CD4-positive, alpha-beta T cell treated with Interleukin-17A for 1 hour (primary cell): ENCODE data around the gene RRH.
"Not testable (repeated sequence)": the region's sequence is repeated elsewhere in the genome, so short reads cannot be mapped to it uniquely, and the experiment has no call there.

ENCODE experiments used
- DNase-seq: peaks from one replicate; pipeline ENCODE4 v3.0.0-alpha.2; 2020

Gene RRH, protein sequence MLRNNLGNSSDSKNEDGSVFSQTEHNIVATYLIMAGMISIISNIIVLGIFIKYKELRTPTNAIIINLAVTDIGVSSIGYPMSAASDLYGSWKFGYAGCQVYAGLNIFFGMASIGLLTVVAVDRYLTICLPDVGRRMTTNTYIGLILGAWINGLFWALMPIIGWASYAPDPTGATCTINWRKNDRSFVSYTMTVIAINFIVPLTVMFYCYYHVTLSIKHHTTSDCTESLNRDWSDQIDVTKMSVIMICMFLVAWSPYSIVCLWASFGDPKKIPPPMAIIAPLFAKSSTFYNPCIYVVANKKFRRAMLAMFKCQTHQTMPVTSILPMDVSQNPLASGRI

DNA sequence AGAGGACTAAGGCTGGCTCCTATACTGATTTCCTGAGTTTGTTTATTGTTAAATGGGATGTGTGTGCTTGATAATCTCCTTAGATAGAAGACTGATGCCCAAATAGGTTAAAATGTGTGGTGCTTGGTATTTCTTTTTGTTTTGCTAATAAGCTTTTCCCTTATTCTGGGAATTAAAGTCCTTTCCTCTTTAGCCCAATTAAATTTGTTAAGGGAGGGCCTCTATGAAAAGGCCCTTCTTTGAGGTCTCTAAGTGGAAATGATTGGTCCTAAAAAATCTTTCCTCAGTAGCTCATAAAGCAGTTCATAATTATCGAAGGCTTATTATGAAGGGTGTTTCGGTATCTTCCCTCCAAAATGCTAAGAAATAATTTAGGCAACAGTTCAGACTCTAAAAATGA is at the start of gene RRH:
Gene RRH (plus strand): TSS at position 301 of the 400 bp plus-strand sequence. CDS start 56 bp downstream, at position 357.
- no peak for DNase-seq

DNA sequence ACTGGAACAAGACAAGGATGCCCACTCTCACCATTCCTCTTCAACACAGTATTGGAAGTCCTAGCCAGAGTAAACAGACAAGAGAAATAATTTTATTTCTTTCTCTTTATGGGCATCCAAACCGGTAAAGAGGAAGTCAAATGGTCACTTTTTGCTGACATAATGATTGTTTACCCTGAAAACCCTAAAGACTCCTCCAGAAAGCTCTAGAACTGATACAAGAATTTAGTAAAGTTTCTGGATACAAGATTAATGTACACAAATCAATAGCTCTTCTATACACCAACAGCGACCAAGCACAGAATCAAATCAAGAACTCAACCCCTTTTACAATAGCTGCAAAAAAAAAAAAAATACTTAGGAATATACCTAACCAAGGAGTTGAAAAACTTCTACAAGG is 45.7 kb upstream of the RRH start:
- DNase-seq, result not testable (repeated sequence)

DNA sequence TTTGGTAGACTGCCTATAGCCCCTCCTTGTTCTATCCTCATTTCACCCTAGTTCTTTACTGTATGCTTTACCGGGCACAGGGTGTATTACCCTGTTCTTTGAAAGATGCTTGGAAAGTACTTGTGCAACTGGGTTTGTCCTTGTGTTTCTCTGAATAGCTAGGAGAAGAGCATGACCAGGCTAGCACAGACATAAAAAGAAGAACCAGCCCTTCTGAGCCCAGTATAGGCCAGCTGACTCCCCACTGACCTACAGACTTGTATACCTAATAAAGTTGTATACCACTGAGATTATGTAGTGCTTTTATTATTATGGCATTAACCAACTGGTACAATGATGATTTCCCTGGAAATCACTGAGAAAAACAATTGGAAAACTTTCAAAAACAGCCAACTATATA is 40.9 kb upstream of the RRH start:
- no peak for DNase-seq

DNA sequence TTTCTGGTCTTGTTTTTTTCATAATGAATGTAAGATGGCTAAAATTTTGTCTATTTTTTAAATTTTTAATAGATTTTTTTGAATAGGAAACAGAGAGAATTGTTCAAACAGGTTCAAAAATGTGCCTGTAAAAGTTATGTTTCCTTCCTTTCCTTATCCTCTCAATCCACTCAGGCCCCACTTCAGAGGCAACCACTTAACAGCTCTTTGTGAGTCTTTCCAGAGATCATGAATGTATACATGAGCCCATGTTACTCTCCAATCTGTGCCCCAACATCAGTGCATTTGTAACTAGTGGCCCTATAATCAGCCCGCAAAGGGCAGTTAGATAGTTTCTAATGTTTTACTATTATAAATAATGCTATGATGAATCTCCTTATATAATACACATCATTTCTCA is 40.0 kb upstream of the RRH start:
- no peak for DNase-seq

DNA sequence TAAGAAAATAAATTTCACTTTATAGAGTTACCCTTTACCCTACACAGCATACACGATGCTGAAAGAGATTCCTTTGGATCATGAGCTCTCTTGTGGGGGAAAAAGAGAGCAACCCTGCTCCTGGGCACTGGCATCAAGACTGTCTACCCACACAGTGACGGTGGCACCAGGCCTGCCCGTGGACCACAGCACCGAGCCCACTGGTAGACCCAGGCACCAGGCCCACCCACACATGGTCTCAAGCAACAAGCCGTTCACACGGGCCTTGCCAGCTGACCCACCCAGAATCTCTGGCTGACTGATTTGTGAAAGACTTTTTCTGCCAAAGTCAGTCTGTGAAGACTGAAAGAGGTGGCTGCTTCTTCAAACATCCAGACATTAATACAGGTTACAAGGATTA is 32.7 kb upstream of the RRH start:
- DNase-seq, result no peak

DNA sequence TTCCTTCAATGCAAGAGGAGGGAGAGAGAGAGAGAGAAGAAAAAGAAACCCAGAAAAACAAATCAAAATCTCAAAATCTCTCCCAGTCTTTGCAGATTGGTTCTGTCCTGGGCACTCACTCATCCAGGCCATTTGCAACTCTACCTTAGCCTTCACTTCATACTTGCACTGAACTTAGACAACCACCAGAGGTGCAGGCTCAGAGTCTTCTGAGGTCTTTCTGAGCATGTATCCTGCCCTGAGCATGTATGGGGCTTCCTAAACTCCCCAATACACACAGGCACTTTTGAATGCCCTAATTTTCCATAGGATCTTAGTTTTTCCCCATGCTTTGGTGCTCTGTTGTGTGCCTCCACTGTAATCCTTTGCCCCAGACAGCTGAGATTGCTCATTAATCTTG is 28.9 kb upstream of the RRH start:
- no peak for DNase-seq

DNA sequence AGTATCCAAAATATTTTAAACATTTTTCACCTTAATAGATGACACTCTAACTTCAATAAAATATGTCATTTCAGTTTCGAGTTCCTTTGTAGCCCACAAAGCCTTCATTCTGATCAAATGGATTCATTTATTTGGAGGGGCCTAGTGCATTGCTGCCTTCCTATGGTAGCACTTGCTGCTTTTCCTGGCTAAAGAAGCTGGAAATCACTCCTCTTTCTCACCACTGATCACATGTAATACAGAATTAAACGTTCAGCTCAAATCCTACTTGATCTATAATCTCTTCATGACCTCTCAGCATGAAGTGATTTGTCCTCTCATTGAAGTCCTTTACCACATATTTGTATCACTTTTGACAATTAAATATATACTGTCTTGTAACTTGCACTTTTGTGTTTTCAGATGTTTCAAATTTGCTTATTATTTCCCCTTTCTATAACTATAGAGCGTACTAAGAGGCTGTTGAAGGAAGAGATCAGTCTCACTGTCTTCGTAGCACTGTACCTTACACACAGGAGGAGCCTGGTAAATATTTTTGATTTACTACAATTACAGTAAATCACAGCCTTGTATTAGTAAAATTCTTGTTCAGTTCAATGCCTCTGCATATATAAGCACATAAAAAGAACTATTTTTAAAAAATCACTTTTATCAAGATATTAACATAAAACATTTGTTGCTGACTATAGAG is 26.5 kb upstream of the RRH start:
- no peak for DNase-seq

DNA sequence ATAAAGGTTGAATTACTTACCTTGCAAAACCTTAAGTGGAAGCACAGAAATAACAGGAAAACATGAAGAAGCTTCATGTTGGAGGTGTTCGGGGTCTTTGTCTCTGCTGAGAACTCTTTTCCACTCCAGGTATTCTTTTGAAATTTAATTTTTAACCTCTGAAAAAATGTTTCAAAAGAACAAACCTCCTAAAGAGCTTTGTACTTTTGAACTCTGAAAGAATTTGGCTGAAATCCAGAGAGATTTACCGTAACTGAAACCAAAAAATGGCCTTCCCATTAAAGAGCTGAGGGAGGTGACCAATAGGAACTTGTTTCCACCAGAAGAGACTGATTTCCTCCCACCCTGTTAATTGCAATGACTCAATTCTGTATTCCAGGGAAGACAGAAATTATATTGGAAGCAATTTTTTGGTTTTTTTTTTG is 25.9 kb upstream of the RRH start, which contains the start of gene CFI:
Gene CFI (minus strand): TSS at position 105 of the 425 bp plus-strand sequence. CDS start 28 bp downstream, at position 77.
- no peak for DNase-seq

DNA sequence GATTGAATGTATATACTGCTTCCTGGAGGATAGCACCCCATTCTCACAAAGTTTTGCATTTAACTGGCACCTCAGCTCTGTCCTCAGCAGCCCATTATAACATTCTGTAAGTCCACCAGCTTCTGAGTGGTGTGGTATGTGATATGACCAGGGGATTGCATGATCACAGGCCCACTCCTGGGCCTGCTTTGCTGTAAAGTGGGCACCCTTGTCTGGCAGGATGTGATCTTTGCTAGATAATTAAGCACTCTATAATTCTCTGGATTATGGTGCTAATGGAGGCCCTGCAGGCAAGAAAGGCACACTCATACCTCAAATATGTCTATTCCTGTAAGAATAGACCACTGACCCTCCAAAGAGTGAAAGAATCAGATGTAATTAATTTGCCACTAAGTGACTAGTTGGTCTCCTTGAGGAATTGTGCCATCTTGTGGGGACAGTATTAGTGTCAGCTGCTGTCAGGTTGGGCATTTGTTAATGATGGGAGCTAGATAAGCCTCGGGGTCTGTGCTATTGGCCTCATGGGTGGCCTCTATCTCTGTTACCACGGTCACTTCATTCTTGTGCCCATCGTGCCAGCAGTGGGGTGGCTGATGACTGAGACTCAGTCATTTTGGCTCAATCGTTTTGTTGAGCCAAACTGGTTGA is 23.7 kb upstream of the RRH start:
- peak; percentile 48 for DNase-seq

DNA sequence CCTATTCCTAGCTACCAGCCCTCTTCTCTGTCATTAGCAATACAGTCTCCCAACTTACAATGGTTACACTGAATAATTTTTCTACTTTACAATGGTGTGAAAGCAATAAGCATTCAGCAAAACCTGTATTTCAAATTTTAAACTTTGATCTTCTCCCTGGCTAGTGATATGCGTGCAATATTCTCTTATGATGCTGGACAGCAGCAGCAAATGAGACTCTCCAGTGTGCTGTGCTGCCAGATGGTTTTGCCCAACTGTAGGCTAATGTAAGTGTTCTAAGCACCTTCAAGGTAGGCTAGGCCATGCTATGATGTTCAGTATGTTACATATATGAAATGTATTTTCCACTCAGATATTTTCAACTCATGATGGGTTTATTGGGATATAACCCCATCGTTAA is 18.1 kb upstream of the RRH start:
- no peak for DNase-seq

DNA sequence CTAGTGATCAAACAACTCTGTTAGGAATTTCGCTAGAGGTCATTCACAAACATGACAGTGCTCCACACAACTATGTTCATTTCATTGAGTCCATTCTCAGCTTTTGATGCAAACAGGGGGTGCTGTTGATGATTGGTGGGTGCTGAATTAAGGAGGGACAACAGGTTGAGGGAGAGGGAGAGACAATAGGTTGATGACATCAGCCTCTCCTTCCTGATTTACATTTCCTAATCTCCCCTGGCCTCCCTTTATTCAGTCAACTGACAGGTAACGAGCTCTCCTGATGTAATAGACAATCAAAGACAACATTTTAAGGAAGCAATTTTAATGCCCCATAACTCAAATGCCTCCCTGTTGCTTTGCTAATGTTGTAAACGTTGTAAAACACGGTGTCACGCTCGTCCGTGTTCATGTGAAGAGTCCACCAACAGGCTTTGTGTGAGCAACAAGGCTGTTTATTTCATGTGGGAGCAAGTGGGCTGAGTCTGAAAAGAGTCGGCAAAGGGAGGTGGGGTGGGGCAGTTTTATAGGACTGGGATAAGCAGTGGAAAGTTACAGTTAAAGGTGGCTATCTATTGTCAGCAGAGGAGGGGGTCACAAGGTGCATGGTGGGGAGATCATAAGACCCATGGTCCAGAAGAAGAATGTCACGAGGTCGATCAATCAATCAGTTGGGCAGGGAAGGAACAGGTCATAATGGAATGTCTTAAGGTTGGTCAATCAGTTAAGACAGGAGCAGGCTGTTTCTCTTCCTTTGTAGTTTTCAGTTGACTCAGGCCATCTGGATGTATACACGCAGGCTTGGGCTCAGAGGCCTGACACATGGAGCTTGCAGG is 17.0 kb upstream of the RRH start:
- DNase-seq, result no peak

DNA sequence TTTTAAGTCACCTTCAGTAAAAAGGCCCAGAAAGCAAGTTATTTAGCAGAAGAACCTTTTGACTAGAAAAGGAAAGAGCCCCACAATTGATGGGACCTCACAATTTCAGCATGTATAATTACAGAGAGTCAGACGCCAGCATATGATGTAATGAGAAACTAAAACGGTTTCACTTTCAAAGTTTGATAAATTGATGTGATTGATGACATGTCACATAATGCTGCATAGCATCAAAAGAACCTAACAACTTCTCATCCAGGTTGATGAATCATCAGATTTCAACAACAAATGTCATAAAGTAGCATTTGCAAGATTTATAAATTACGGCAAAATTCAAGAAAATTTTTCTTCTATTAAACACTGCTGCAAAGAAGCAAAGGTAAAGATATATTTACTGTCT is 16.1 kb upstream of the RRH start:
- no peak for DNase-seq

DNA sequence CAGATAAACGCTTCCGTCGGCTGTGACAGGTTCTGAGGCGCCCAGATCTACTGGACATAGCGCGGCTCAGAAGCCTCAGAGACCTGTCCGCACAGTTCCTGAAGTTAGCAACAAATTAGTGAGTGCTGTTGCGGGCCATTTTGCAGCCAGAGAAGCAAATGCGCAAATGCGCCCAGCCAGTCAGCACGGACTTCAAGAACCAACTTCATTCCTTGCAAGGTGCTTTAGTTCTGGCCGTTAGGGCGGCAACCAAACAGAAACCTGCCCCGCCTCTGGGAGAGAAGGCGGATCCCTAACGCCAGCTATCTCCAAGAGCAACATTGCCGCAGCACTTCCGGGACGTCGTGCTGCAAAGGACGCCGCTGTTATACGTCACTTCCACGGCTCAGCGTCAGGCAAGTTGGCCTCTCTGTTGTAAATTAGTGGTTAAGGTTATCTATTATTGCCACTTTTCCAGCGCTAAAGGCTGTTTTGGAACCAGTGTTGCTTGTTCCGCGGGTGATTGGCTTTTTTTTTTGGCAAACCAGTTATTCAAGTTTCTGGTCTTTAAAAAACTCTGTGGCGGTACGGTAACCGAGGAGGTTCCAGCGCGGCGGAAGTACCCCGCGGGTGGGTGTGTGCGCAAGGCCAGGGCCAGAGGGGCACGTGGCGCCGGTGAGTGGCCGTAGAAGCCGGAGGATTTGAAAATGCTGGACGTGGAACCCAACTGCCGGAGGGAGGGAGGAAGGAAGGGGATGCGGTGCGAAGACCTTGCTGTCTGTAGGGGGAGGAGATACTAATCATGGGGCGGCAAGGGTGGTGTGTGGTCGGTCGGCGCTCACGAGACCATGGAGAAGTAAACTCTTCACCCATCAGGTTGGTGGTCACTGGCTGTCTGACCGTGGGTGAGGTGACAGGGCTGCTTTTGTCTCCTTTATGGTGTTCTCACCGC is 12.4 kb upstream of the RRH start, which contains the start of gene GAR1:
Gene GAR1 (plus strand): TSS at position 612 of the 931 bp plus-strand sequence. CDS start 403 bp downstream, outside the sequence.
- DNase-seq, result peak; percentile 91

DNA sequence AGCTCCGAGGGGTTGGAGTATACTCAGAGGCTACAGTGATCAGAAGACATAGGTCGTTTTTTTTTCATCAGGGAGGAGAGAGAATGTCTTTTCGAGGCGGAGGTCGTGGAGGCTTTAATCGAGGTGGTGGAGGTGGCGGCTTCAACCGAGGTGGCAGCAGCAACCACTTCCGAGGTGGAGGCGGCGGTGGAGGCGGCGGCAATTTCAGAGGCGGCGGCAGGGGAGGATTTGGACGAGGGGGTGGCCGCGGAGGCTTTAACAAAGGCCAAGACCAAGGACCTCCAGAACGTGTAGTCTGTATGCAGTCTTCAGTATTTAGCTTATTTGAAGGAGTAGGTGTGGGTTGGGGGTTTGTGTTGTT is 11.7 kb upstream of the RRH start:
- peak; percentile 65 for DNase-seq

DNA sequence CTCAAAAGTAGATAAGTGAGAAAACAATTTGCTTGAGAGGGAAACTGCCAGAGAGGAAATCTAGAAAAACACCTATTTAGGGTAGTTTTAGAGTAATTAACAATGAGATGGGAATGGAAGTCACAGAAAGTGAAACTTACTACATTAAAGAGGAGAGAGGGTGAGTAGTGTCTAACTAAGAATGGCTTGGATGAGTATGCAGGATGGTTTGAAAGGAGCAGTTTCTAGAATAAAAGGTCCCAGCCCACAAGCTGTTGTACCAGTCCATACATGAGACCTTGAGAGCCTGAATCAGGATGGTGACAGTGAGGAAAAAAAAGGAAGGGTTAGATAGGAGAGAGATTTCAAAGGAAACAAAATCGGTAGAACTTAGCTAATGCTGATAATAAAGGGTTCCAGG is 10.9 kb upstream of the RRH start:
- no peak for DNase-seq

DNA sequence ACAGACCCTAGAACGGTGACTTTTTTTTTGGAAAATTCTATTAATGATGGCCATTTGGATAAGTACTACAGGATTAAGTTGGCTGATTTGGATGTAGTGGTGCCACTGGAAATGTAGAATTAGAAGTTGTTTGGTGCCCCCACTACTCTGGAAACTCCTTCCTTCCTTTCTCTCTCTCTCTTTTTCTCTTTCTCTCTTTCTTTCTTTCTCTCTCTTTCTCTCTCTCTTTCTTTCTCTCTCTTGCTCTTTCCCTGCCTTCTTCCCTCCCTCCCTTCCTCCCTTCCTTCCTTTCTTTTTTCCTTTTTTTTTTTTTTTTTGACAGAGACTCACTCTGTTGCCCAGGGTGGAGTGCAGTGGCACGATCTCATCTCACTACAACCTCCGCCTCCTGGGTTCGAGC is 9.5 kb upstream of the RRH start:
- DNase-seq, result no peak

DNA sequence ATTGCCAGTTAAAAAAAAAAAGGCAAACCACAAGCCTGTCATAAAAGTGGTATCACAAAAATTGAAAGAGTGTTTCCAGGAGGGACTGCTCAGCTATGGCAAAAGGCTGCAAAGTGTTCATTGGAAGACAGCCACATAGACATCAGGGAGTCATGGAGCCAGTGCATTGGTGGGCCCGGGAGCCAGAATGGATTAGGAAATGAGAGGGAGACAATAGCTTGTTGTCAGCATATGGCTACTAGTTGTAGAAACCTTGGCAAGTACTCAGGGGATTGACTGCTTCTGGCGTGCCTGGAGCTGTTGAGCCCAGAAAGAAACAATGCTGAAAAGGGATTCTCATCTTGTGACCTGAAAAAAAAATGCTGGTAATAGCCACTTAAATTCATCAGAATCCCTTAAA is 7.2 kb upstream of the RRH start:
- DNase-seq, result no peak

DNA sequence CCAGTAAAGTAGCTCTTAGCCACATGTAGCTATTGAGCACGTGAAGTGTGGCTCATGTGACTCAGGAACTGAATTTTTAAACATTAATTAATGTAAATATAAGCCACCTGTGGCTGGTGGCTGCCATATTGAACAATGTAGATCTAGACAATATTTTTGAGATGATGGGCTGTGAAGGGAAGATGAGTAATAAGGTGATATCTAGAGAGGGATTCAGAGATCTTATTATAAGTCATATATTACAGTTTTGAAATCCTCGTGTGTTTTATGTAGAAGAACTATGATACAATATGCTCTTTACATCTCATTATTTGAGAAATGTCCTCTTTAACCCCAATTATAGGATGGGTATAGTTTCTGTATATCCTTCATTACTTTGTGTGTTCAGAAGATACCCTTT is 6.6 kb upstream of the RRH start:
- DNase-seq, result no peak

DNA sequence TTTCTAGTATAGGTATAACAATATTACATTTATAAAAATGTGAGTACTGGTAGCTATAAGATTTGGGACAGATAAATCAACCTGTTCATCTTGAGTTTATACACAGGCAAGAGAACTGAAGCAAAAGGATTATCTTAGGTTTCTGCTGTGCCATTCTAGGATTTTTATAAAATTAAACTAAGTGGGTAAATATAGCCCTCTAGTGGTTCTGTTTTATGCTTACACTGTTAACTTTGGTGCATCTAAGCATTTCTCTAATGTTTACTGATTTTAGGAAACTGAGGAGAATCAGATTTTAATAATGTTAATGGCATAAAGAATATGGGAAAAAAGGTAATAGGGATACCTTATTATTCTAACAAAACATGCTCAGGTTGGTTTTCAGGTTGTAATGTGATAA is 1.1 kb upstream of the RRH start:
- DNase-seq, result peak; percentile 47

DNA sequence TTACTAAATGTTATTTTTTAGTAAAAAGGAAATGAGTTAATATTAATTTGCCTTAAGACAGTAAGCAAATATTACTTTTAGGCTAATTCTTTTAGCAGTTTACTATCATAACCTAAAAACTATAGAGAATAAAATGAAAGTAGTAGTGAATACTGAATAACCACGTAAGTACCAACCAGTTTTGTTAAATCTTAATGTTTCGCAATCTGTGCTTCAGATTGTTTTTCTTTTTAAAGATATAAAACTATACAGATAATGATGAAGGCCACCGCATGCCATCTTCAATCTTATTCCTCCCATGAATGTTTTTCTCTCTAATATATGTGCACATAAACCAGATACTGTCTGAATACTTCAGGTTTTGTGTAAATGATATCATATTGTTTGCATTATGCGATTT is 6.0 kb downstream of the RRH start:
- DNase-seq, result no peak

DNA sequence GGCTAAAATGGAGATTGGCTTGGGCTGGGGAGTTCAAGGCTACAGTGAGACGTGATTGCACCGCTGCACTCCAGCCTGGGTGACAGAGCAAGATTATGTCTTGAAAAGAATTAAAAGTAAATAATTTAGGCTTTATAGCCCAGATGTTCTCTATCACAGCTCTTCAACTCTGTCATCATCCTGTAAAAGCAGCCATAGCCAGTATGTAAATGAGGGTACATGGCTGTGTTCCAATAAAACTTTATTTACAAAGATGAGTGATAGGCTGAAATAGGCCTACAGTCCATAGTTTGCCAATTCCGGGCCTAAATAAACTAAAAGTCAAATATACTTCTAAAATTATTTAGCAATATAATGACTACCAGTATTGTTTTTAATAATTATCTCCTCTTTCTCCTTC is 9.2 kb downstream of the RRH start:
- DNase-seq, result no peak
